ENCODE data around the gene CYP27C1.

The CYP27C1 gene

DNA sequence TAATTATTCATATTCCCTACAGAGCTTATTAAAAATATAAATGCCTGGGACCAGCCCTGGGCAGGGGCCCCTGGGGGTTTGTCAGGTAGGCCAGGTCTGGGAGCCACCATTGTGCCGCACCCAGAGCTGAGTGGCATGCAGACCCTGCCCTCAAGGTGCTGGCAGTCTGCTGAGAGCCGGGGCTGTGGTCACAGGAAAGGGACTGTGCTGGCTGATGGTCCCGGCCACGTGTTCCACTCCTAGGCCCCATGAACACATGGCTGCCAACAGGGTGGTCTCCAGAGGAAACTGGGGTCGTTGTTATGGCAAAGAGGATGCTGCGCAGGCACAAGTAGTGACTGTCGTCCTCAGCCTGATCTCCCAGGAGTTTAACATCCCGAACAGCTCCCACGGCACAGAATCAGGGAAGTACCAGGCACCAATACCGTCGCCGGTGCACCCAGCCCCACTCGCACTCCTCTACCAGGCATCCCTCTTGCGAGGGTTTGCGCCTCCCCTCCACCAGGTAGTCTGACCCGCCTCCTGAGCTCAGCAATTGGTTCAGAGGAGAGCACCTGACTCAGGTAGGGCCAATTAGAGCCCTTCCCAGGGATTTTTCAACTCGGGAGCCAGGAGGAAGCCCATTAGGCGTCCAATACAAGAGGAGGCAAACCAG is 73.9 kb downstream of the CYP27C1 start:
- no peak overlapping the region for H3K14ac ChIP-seq (ENCODE audit: low read length in 2 of 2)
- H3K27me3 ChIP-seq (ENCODE audit: control insufficient read depth in 1 of 2, insufficient read depth in 1 of 2, low read length in 2 of 2): no peaks in the 10 kb centered on the region
- no peak overlapping the region for H2BK5ac ChIP-seq (ENCODE audit: low read depth, low read length, poor library complexity, severe bottlenecking)
- H3K79me1 ChIP-seq (replicated peaks; ENCODE audit: low read length, poor library complexity, severe bottlenecking): no peaks in the 10 kb centered on the region
- peak overlapping the region; percentile 79 for H4K91ac ChIP-seq (ENCODE audit: low read length)
- no peak overlapping the region for H2BK120ac ChIP-seq (ENCODE audit: low read depth, low read length)
- peak overlapping the region; percentile 8 for H2AK5ac ChIP-seq (ENCODE audit: low read length, severe bottlenecking)
- WGBS: 95% methylated on average over 18 of the region's 18 CpGs
- no peak for DNase-seq
- H3K9me3 ChIP-seq (ENCODE audit: control insufficient read depth, low read length): no peaks in the 10 kb centered on the region
- no peak overlapping the region for H3K27ac ChIP-seq (ENCODE audit: low read length, poor library complexity, severe bottlenecking)
- H3K9ac ChIP-seq (ENCODE audit: low read length): no peak overlapping the region
- H2BK15ac ChIP-seq (ENCODE audit: low read depth, poor library complexity, severe bottlenecking): no peak overlapping the region
- peak overlapping the region; percentile 48 for H4K8ac ChIP-seq (ENCODE audit: low read length)
- H3K18ac ChIP-seq (ENCODE audit: low read depth in 1 of 2, low read length in 2 of 2): peak overlapping the region; percentile 42 to 67
- H3K4me1 ChIP-seq (ENCODE audit: control insufficient read depth, insufficient read depth, low read depth, low read length): peaks cover 20% of the 10 kb centered on the region
- no peak overlapping the region for H3K4ac ChIP-seq (ENCODE audit: low read depth in 1 of 2, low read length in 2 of 2)
- H3K4me2 ChIP-seq (ENCODE audit: low read length, poor library complexity, severe bottlenecking): no peak overlapping the region
- no peaks in the 10 kb centered on the region for H3K36me3 ChIP-seq (ENCODE audit: control insufficient read depth in 1 of 2, insufficient read depth in 2 of 2, low read depth in 1 of 2, low read length in 2 of 2)
- H2AFZ ChIP-seq (ENCODE audit: low read depth, low read length): no peak overlapping the region
- H3K23ac ChIP-seq (ENCODE audit: low read length in 2 of 2): no peak overlapping the region
- no peak overlapping the region for H3K4me3 ChIP-seq (ENCODE audit: insufficient read depth in 1 of 2, low read depth in 1 of 2, low read length in 2 of 2)
- peak overlapping the region; percentile 51 to 59 for H2BK12ac ChIP-seq (ENCODE audit: low read length in 2 of 2)

DNA sequence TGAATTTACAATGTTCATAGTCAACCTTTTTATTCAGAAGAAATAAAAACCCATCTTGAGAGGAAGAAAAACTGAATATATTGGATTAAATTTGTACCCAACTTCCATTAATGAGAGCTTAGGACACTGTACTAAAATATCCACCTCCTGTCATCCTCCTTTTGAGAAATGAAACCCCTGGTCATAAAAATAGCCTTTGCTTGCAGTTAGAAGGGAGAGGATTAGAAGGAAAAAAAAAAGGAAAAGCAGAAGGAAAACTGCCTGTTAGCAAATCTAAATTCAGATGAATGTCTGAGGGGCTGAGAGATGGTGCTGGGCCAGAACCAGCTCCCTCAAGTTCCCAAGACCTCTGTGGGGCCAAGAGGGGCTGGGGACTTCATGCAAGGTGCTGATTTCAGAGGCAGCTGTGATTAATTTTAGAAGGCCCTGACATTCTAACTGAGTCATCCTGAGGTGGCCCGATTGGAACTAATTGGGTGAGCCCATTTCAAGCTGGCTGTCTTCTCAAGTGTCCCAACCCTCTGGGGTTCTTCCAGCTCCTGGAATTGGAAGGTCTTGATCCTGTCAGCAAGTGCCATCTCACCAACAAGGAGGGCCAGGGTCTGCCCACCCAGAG is 74.7 kb downstream of the CYP27C1 start:
- no peak overlapping the region for H2AK5ac ChIP-seq (ENCODE audit: low read length, severe bottlenecking)
- H2BK15ac ChIP-seq (ENCODE audit: low read depth, poor library complexity, severe bottlenecking): no peak overlapping the region
- H3K4me2 ChIP-seq (ENCODE audit: low read length, poor library complexity, severe bottlenecking): no peak overlapping the region
- H3K4me3 ChIP-seq (ENCODE audit: insufficient read depth in 1 of 2, low read depth in 1 of 2, low read length in 2 of 2): no peak overlapping the region
- H4K8ac ChIP-seq (ENCODE audit: low read length): no peak overlapping the region
- H3K27ac ChIP-seq (ENCODE audit: low read length, poor library complexity, severe bottlenecking): peak overlapping the region; percentile 48
- H2BK12ac ChIP-seq (ENCODE audit: low read length in 2 of 2): peak overlapping the region in 1 of 2 experiments; percentile 74
- 24% methylated on average over 1 of the region's 1 CpG for WGBS
- peak; percentile 33 for DNase-seq
- no peak overlapping the region for H2BK120ac ChIP-seq (ENCODE audit: low read depth, low read length)
- no peaks in the 10 kb centered on the region for H3K27me3 ChIP-seq (ENCODE audit: control insufficient read depth in 1 of 2, insufficient read depth in 1 of 2, low read length in 2 of 2)
- H3K18ac ChIP-seq (ENCODE audit: low read depth in 1 of 2, low read length in 2 of 2): peak overlapping the region in 1 of 2 experiments; percentile 79
- H3K79me1 ChIP-seq (replicated peaks; ENCODE audit: low read length, poor library complexity, severe bottlenecking): no peaks in the 10 kb centered on the region
- H3K14ac ChIP-seq (ENCODE audit: low read length in 2 of 2): no peak overlapping the region
- H4K91ac ChIP-seq (ENCODE audit: low read length): no peak overlapping the region
- H3K23ac ChIP-seq (ENCODE audit: low read length in 2 of 2): no peak overlapping the region
- peak overlapping the region; percentile 56 for H3K9ac ChIP-seq (ENCODE audit: low read length)
- H3K4ac ChIP-seq (ENCODE audit: low read depth in 1 of 2, low read length in 2 of 2): no peak overlapping the region
- peak overlapping the region; percentile 39 for H2AFZ ChIP-seq (ENCODE audit: low read depth, low read length)
- H3K9me3 ChIP-seq (ENCODE audit: control insufficient read depth, low read length): no peaks in the 10 kb centered on the region
- H3K36me3 ChIP-seq (ENCODE audit: control insufficient read depth in 1 of 2, insufficient read depth in 2 of 2, low read depth in 1 of 2, low read length in 2 of 2): no peaks in the 10 kb centered on the region
- no peak overlapping the region for H2BK5ac ChIP-seq (ENCODE audit: low read depth, low read length, poor library complexity, severe bottlenecking)
- H3K4me1 ChIP-seq (ENCODE audit: control insufficient read depth, insufficient read depth, low read depth, low read length): peaks cover 20% of the 10 kb centered on the region

DNA sequence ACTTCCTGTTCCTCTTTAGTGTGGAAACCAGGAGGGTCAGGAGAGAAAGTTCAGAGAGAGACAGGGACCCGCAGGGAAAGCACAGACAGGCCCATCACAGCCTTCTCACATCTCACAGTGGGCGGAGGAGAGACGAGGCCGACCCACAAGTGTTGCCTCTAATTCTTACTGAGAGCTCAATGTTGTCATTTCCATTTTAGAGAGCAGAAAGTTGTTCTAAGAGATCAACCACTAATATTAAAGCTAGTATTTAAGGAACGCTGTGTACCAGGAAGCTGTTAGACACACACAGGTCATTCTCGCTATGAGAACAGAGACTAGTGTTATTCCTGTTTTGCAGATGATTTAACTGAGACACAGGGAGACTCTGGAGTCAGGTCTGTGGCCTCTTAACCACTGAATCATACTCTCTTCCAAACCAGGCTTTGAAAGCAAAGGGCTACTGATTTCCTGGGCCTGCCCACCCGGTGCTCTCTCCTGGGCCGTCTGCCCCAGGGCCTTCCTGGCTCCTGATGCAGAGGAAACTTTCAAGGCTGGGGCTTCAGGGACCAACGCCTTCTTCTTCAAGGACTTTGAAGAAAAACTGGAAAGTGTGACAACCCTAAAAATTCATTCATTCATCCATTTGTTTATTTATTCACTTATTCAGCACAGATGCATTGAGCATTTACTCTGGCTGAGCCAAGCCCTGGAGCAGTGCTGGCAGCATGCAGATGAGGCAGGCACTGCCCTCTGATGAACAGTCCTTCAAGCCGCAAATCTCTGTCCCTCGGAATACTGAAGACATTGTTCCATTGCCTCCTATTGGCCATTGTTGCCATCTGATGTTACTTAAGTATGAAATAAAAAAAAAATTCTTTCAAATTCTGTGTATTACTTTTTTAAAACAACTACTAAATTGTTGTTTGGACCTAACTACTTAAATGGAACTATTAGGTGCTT is 76.0 kb downstream of the CYP27C1 start:
- Histone ChIP-seq H3K9me3 (ENCODE audit: control insufficient read depth, low read length) (no peaks in the 10 kb centered on the region), H3K4me3 (ENCODE audit: insufficient read depth in 1 of 2, low read depth in 1 of 2, low read length in 2 of 2) (no peak overlapping the region), H3K79me1 (replicated peaks; ENCODE audit: low read length, poor library complexity, severe bottlenecking) (no peaks in the 10 kb centered on the region), H3K23ac (ENCODE audit: low read length in 2 of 2) (no peak overlapping the region), H3K4me1 (ENCODE audit: control insufficient read depth, insufficient read depth, low read depth, low read length) (peaks cover 20% of the 10 kb centered on the region), H2AK5ac (ENCODE audit: low read length, severe bottlenecking) (no peak overlapping the region), H3K36me3 (ENCODE audit: control insufficient read depth in 1 of 2, insufficient read depth in 2 of 2, low read depth in 1 of 2, low read length in 2 of 2) (no peaks in the 10 kb centered on the region), H3K4me2 (ENCODE audit: low read length, poor library complexity, severe bottlenecking) (no peak overlapping the region), H3K4ac (ENCODE audit: low read depth in 1 of 2, low read length in 2 of 2) (peak overlapping the region; percentile 5 to 60), H4K91ac (ENCODE audit: low read length) (no peak overlapping the region), H4K8ac (ENCODE audit: low read length) (peak overlapping the region; percentile 88), H2BK15ac (ENCODE audit: low read depth, poor library complexity, severe bottlenecking) (no peak overlapping the region), H2BK12ac (ENCODE audit: low read length in 2 of 2) (peak overlapping the region in 1 of 2 experiments; percentile 97), H3K18ac (ENCODE audit: low read depth in 1 of 2, low read length in 2 of 2) (no peak overlapping the region), H3K14ac (ENCODE audit: low read length in 2 of 2) (no peak overlapping the region), H2AFZ (ENCODE audit: low read depth, low read length) (peak overlapping the region; percentile 42), H3K27me3 (ENCODE audit: control insufficient read depth in 1 of 2, insufficient read depth in 1 of 2, low read length in 2 of 2) (no peaks in the 10 kb centered on the region), H3K27ac (ENCODE audit: low read length, poor library complexity, severe bottlenecking) (peak overlapping the region; percentile 78), H2BK120ac (ENCODE audit: low read depth, low read length) (no peak overlapping the region), H2BK5ac (ENCODE audit: low read depth, low read length, poor library complexity, severe bottlenecking) (no peak overlapping the region), H3K9ac (ENCODE audit: low read length) (peak overlapping the region; percentile 56)
- peak; percentile 44 for DNase-seq
- WGBS: 35% methylated on average over 7 of the region's 11 CpGs

Measured in mesenchymal stem cell (in vitro differentiated cells and primary cell).